Fibroblast of skin of right biceps (primary cell): ENCODE results near the gene MICU2.

ENCODE experiments used
- DNase-seq: peaks from one replicate; pipeline ENCODE4 v3.0.0-alpha.2; 2013

MICU2 gene

GRCh38 chr13:21603531-21604448 lies at the start of gene MICU2:
Gene MICU2 (minus strand): TSS chr13:21604170. CDS start chr13:21604148, 22 bp downstream.
- peak; percentile 93 for DNase-seq

GRCh38 chr13:21641629-21642028 lies 37.7 kb upstream of the MICU2 start:
- no peak for DNase-seq

- DNase-seq: no peak
Observed at GRCh38 chr13:21639561-21639960, 35.6 kb upstream of the MICU2 start.

GRCh38 chr13:21638319-21639282 lies 34.6 kb upstream of the MICU2 start:
- peak; percentile 3 for DNase-seq

GRCh38 chr13:21637296-21637695 lies 33.3 kb upstream of the MICU2 start:
- peak; percentile 22 for DNase-seq

- no peak for DNase-seq
Observed at GRCh38 chr13:21636656-21637055, 32.7 kb upstream of the MICU2 start.

- DNase-seq: no peak
Observed at GRCh38 chr13:21632196-21632595, 28.2 kb upstream of the MICU2 start.

GRCh38 chr13:21625366-21625765 lies 21.4 kb upstream of the MICU2 start:
- peak; percentile 15 for DNase-seq

GRCh38 chr13:21620861-21621260 lies 16.9 kb upstream of the MICU2 start:
- DNase-seq: no peak

- DNase-seq: no peak
Observed at GRCh38 chr13:21619633-21620220, 15.8 kb upstream of the MICU2 start.

- DNase-seq: no peak
Observed at GRCh38 chr13:21616880-21617279, 12.9 kb upstream of the MICU2 start.

- DNase-seq: no peak
Observed at GRCh38 chr13:21616205-21616866, 12.4 kb upstream of the MICU2 start.

- DNase-seq: no peak
Observed at GRCh38 chr13:21615427-21615826, 11.5 kb upstream of the MICU2 start.

GRCh38 chr13:21613791-21614190 lies 9.8 kb upstream of the MICU2 start:
- DNase-seq: no peak

- no peak for DNase-seq
Observed at GRCh38 chr13:21611385-21611784, 7.4 kb upstream of the MICU2 start.

- DNase-seq: no peak
Observed at GRCh38 chr13:21610687-21611086, 6.7 kb upstream of the MICU2 start.

- DNase-seq: no peak
Observed at GRCh38 chr13:21608961-21609360, 5.0 kb upstream of the MICU2 start.

GRCh38 chr13:21606796-21607195 lies 2.8 kb upstream of the MICU2 start:
- DNase-seq: no peak

- no peak for DNase-seq
Observed at GRCh38 chr13:21606251-21606650, 2.3 kb upstream of the MICU2 start.

- no peak for DNase-seq
Observed at GRCh38 chr13:21596722-21597121, 7.2 kb downstream of the MICU2 start.

- no peak for DNase-seq
Observed at GRCh38 chr13:21595546-21595822, 8.5 kb downstream of the MICU2 start.

- no peak for DNase-seq
Observed at GRCh38 chr13:21594715-21595545, 9.0 kb downstream of the MICU2 start.
